NB4 (cell line): ENCODE results near the gene NPEPL1.

Source experiments
- DNase-seq: peaks from one replicate; pipeline ENCODE4 v3.0.0; 2010; ENCODE audit warnings: low read depth
- H3K4me3 ChIP-seq: one replicate; pipeline ENCODE4 v1.5.1; 2011; ENCODE audit warnings: mild to moderate bottlenecking, low read depth, low read length, moderate library complexity
- CTCF ChIP-seq: IDR thresholded peaks from one replicate; pipeline ENCODE4 v1.5.1; 2012; ENCODE audit warnings: low read depth, low read length
- MYC ChIP-seq: IDR thresholded peaks from 2 replicates; pipeline ENCODE4 v1.6.1; 2011; ENCODE audit warnings: low read depth, low read length
- POLR2A ChIP-seq: IDR thresholded peaks from 2 replicates; pipeline ENCODE4 v1.6.1; 2011; ENCODE audit warnings: mild to moderate bottlenecking; ENCODE audit not compliant: insufficient read length; ENCODE audit errors: extremely low read depth
- TF ChIP-seq, protein P1 (sequence below): IDR thresholded peaks from 2 replicates; pipeline ENCODE4 v1.6.1; 2011; ENCODE audit warnings: low read depth, low read length

Gene NPEPL1

GRCh38 chr20:58676161-58676560 lies 16.4 kb upstream of the NPEPL1 start:
- TF ChIP-seq CTCF: no peak
- TF ChIP-seq, protein P1, sequence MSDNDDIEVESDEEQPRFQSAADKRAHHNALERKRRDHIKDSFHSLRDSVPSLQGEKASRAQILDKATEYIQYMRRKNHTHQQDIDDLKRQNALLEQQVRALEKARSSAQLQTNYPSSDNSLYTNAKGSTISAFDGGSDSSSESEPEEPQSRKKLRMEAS: no peak
- no peak for TF ChIP-seq POLR2A
- TF ChIP-seq MYC: no peak

DNA sequence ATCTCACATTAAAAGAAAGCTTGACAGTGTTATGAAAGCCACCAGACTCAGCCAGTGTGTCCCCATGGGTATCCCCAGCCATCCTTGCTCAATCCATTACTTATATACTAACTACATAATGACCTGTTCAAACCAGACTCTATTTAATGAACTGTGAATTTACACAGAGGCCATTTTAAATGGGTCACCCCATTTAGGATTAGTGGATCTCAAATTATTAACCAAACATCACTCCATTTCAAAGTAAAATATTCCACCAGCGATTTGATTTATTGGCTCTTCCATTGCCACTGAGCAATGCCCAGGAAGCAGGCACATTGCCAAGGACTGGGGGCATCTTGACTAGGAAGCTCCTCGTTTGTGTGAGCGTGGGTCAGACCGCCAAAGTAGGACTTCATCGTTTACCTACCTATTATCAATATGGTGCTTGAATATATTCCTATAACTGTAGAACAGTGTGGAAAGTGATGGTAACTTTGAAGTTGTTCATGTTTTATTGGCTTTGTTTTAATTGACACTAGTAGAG lies 15.5 kb upstream of the NPEPL1 start:
- no peak overlapping the region for H3K4me3 ChIP-seq
- no peak for DNase-seq
- TF ChIP-seq MYC (no peak), CTCF (no peak), POLR2A (no peak)
- TF ChIP-seq, protein P1: no peak

More at GRCh38 chr20:58676161-58676560, 16.4 kb upstream of the NPEPL1 start:
- no peak overlapping the region for H3K4me3 ChIP-seq
- DNase-seq: no peak

- no peak for DNase-seq
- no peak for TF ChIP-seq POLR2A
- TF ChIP-seq MYC: no peak
- TF ChIP-seq, protein P1: no peak
- no peak overlapping the region for H3K4me3 ChIP-seq
Observed at GRCh38 chr20:58677808-58678207, 14.8 kb upstream of the NPEPL1 start.

DNA sequence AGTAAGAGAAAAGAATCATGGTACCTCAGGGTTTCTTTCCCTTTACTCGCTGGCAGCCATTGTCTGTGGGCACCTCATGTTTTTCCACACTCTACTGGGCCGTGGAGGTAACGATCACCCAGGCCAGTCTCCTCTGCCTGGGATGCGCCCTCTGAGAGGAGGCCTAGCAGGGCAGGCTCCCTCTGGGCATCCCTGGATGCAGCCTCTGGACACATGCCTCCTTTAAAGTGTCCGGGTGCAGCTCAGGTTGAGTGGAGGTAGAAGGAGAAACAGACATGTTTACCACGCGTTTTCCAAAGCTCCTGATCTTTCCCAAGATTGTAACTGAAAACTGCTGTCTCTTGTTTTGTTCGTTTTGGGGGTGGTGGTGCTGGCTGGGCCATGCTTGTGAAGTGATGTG lies 13.8 kb upstream of the NPEPL1 start:
- DNase-seq: no peak
- H3K4me3 ChIP-seq: no peak overlapping the region
- TF ChIP-seq MYC (no peak), CTCF (no peak), POLR2A (no peak)
- TF ChIP-seq, protein P1: no peak

DNA sequence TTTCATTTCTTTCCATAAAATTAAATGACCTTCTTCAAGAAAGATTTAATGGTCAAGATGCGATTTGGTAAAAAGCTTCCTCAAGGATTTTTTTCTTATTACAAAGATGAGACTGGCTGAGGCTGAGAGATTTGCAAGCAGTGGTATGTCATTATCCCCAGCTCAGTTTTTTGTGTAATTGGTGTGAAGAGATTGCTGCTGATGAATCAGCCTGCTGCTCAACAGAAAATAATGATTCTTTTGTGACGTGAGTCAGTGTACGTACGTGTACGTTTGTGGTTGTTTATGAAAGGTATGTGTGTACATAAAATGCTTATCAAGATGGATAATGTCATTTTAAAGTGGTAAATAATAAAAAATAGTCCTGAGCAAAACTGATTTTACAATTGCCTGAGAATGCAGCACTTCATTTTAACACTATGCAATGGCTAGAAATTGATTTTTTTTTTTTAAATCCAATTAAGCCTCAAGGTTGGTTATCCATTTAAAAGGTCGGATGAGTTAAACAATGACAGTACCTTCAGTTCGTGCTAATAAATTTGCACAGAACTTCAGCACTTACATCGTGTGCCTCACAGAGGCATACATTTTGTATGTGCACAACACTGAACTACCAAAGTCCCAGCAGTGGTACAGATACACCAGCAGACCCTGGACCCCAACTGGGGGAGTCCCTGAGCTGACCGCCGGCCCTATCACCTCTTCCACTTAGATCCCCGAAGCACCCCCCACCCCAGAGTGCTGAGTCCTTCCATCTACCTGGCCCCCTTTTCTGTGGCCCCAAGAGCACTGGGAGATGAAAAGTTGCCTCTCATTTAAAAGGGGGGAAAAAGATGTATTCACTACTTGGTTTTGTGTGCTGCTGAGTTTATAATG lies 9.7 kb upstream of the NPEPL1 start:
- no peak overlapping the region for H3K4me3 ChIP-seq
- TF ChIP-seq CTCF: no peak
- TF ChIP-seq, protein P1: no peak
- no peak for TF ChIP-seq MYC
- TF ChIP-seq POLR2A: no peak
- DNase-seq: no peak

GRCh38 chr20:58684291-58684690 lies 8.3 kb upstream of the NPEPL1 start:
- no peak for TF ChIP-seq MYC
- TF ChIP-seq CTCF: no peak
- TF ChIP-seq, protein P1: no peak
- no peak for TF ChIP-seq POLR2A
- H3K4me3 ChIP-seq: no peak overlapping the region
- no peak for DNase-seq
